ENCODE results near the gene HAL.

- TF ChIP-seq CTCF (IDR thresholded peaks at IDR 0.05), result peak in 4 of 6 experiments; percentile 4 to 27 (median 20)
- TF ChIP-seq POLR2A (IDR thresholded peaks at IDR 0.05), result no peak
Measured at GRCh38 chr12:95959107-95959506, 37.0 kb downstream of the HAL start.
